ENCODE results near the gene GRB2.

The GRB2 gene

GRCh38 chr17:75412455-75413317 lies 7.2 kb upstream of the GRB2 start:
- DNase-seq = peak; percentile 77

GRCh38 chr17:75411328-75412067 lies 6.0 kb upstream of the GRB2 start:
- DNase-seq = no peak

- no peak for DNase-seq
Measured at GRCh38 chr17:75410141-75410540, 4.7 kb upstream of the GRB2 start.

DNA sequence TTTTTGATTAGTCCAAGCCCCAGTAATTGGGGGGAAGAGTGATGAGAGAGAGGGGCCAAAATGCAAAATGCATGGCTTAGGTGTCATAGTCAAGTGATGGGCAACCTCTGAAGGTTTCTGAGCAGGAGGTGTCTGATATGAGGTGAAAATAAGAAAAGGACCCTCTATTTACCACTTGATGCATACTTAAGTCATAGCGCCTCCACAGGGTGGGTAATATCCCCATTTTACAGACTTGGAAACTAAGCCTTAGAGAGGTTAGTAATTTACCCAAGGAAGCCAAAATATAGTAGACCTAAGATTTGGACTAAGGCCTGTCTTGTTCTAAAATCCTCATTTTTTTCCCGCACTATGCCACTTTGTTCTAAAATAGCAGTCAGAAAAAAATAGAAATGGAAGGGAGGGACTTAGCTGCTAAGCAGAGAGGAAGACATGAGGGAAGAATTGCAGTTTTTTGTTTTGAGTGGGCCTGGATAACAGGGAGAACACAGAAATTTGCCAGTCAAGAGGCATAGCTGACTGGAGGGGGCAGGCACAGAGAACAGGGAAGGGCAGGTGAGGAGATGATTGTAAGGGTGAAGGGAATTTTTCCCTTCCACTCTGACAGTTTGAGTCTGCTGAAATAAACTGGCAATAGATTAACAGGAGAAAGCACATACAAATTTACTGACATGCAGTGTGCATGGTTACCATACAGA lies 2.3 kb upstream of the GRB2 start:
- DNase-seq = no peak

GRCh38 chr17:75406222-75406615 lies 741 bp upstream of the GRB2 start:
- DNase-seq = peak; percentile 40

- DNase-seq = peak; percentile 41
Measured at GRCh38 chr17:75404731-75405364, 630 bp downstream of the GRB2 start.

GRCh38 chr17:75404223-75404730 lies 1.2 kb downstream of the GRB2 start:
- DNase-seq = peak; percentile 82

- no peak for DNase-seq
Measured at GRCh38 chr17:75403131-75403530, 2.3 kb downstream of the GRB2 start.

DNA sequence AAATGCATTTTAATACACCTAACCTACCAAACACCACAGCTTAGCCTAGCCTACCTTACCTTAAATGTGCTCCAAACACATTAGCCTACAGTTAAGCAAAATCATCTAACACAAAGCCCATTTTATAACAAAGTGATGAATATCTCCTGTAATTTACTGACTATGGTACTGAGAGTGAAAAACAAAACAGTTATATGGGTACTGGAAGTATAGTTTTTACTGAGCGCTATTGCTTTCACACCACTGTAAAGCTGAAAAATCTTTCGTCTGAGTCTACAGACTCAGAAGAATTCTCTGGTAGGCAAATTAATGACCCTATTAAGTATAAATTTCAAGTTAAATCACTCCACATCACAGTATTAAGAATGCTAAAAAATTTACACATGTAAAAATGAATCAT lies 3.5 kb downstream of the GRB2 start:
- DNase-seq = no peak

GRCh38 chr17:75400326-75400939 lies 5.0 kb downstream of the GRB2 start:
- DNase-seq = no peak

DNA sequence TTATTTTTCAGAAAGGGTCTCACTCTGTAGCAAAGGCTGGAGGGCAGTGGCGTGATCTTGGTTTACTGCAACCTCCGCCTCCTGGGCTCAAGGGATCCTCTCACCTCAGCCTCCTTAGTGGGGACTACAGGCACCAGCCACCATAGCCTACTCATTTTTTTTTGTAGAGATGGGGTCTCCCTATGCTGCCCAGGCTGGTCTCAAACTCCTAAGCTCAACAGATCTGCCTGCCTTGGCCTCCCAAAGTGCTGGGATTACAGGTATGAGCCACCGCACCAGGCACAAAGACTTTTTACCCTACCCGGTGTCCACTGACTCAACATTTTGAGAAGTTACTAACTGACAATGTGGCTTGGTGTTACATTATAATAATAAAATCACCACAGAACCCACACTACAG lies 7.2 kb downstream of the GRB2 start:
- DNase-seq = no peak

DNA sequence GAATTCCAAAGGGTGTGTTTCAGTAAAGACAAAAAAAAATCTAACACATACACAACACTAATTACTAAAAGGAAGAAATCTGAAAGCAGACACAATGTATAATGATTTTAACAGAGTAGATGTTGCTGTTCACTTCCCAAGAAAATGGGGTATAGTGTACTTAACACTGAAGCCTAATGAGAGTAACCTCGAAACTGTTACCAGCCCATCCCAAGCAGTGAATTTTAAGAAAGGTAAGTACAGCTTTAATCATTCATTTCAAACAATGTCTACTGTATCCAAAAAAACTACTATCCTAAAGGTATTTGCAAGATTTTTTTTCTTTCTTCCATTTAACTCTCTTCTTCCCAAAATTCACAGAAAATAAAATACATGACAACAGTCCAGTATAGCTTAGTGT lies 8.3 kb downstream of the GRB2 start:
- no peak for DNase-seq

DNA sequence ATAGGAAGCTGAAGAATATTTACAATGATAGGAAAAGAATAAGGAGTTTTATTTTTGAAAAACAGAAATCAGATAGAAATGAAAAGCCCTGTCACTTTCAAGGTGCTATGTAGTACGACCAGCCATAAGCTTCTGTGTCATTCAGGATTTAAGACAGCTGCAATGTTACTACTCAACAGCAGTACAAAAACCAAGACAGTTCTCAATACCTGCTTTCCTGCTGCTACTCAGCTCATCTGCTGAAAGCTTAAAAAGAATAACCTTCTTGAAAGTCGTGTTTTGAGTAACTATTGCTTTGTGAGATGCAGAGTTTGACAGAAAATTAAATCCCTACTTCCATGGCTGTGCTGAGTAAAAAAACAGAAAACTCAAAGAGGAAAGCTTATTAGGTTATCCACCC lies 8.7 kb downstream of the GRB2 start:
- no peak for DNase-seq

DNA sequence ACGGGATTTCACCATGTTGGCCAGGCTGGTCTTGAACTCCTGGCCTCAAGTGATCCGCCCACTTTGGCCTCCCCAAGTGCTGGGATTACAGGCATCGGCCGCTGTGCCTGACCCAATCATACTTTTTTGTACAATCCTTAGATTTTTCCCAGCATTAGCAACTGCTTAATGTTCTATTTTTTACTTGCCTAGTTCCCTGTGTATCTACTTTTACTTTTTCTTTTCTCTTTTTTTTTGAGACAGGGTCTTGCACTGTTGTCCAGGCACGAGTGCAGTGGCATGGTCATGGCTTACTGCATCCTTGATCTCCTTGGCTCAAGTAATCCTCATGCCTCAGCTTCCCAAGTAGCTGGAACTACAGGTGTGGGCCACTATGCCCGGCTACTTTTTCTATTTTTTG lies 9.5 kb downstream of the GRB2 start:
- DNase-seq = no peak

DNA sequence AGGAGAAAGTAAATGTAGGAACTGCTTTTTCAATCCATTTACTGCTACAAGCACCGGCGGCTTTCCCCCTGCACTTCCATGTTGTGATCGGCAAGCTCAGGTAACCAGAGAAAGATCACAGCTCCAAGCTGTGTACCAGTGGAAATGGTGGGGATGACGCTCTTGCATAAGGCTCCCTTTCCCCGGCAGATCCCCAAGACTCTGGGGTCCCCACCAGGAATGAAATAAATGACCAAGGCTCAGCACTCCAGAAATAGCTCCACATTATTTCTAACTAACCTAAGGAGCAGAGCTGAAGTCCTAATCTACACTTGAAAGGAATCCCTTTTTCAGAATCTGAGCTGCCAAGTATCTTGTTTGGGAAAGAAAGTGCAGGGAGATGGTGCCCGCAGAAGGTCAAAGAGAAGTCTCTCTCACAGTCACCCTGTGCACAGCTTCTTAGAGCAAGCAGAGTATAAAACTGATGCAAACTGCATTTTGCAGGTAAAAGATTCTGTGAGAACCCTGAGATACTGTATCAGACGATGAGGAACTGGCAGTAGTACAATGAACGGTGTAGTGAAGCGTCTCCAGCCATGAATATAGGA lies 11.1 kb downstream of the GRB2 start:
- peak; percentile 69 for DNase-seq

GRCh38 chr17:75393523-75394331 lies 11.8 kb downstream of the GRB2 start:
- DNase-seq = peak; percentile 99

DNA sequence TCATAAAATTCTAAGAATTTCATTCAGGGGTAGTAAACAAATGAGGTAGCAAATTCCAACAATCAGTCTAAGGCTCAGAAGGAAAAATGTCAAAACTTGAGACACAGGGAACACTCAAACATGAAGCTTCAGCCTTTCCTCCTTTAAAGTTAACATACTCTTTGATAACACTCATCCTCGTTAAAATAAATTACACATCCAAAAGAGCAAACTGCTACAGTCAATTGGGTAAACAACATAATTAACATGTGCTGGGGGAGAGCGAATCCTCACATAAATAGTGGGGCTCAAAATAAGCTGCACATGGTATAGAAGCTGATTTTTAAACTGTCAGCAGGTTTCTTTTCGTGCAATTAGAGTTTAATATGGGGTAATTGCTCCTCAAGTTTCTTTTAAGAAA lies 12.9 kb downstream of the GRB2 start:
- DNase-seq = no peak

- no peak for DNase-seq
Measured at GRCh38 chr17:75390982-75391381, 14.5 kb downstream of the GRB2 start.

- peak; percentile 38 for DNase-seq
Measured at GRCh38 chr17:75388476-75389030, 16.9 kb downstream of the GRB2 start.

- no peak for DNase-seq
Measured at GRCh38 chr17:75387771-75388170, 17.7 kb downstream of the GRB2 start.

DNA sequence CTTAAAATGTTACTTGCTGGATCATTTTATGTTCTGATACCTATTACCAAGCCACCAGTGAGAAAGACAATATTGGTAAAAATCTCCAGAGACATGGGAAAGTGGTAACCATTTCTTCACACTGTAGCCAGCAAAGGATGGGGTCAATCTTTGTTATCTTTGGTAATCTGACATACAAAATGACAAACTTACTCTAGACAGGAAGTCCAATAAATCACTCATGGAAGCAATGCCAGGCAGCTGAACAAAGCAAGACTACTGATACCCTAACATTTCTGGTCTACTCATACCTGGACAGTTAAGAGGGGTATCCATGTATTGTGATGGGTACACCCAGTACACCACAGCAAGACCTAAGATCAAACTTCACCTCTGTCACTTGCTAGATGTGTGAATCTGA lies 19.0 kb downstream of the GRB2 start:
- DNase-seq = no peak

All from NCI-H2171 treated with DMSO at 0.1 percent for 48 hours (cell line).